HEK293 (cell line): Measurements from ENCODE around the gene FBXL13.
"Not testable (repeated sequence)": the region's sequence is repeated elsewhere in the genome, so short reads cannot be mapped to it uniquely, and the experiment has no call there.

Source experiments
- CTCF ChIA-PET: fragments of 350-600 bp; formaldehyde crosslinking; extraction: SDS; loops from one replicate; lab custom pipeline; 2021; ENCODE audit warnings: antibody characterized with exemption; lab: Yijun Ruan, JAX
- POLR2A ChIA-PET: fragments of 300-600 bp; formaldehyde crosslinking; extraction: SDS; loops from one replicate; lab custom pipeline; 2020; ENCODE audit warnings: antibody characterized with exemption, inconsistent platforms; lab: Yijun Ruan, JAX
- H3K27ac ChIP-seq: fragments of 200-500 bp; sonication (Bioruptor generic); 2 replicates; pipeline ENCODE4 v1.5.1; 2014; ENCODE audit warnings: low read depth, low read length, control low read depth, inconsistent platforms; ENCODE audit errors: extremely low read depth
- H3K36me3 ChIP-seq, 2 experiments: fragments of 200-500 bp in 1 of 2; sonication (Bioruptor generic) in 1 of 2; 1 replicate in 1 of 2; 2 replicates in 1 of 2; pipeline ENCODE4 v1.5.1; 2014 to 2017; ENCODE audit warnings: inconsistent platforms in 2 of 2, low read length in 2 of 2; ENCODE audit not compliant: control insufficient read depth in 2 of 2, insufficient read depth in 1 of 2
- H3K4me1 ChIP-seq: fragments of 200-500 bp; sonication (Bioruptor generic); 2 replicates; pipeline ENCODE4 v1.5.1; 2014; ENCODE audit warnings: mild to moderate bottlenecking, low read length, inconsistent platforms; ENCODE audit not compliant: control insufficient read depth, insufficient read depth
- H3K4me3 ChIP-seq: 2 replicates; pipeline ENCODE4 v1.5.1; 2011; ENCODE audit warnings: low read depth, mild to moderate bottlenecking, control low read depth, low read length, moderate library complexity
- H3K9me3 ChIP-seq: fragments of 200-500 bp; sonication (Bioruptor generic); 2 replicates; pipeline ENCODE4 v1.5.1; 2014; ENCODE audit warnings: low read depth, low read length, inconsistent platforms; ENCODE audit not compliant: control insufficient read depth, insufficient read depth
- GFI1B ChIP-seq: fragments of 450-650 bp; formaldehyde crosslinking; IDR thresholded peaks from 2 replicates; pipeline ENCODE4 v1.5.1; 2016; ENCODE audit warnings: missing biosample characterization, missing genetic modification characterization
- SCRT2 ChIP-seq: fragments of 450-650 bp; formaldehyde crosslinking; IDR thresholded peaks from 2 replicates; pipeline ENCODE4 v1.5.1; 2016; ENCODE audit warnings: missing biosample characterization, missing genetic modification characterization
- ZNF112 ChIP-seq: fragments of 450-650 bp; formaldehyde crosslinking; IDR thresholded peaks from 2 replicates; pipeline ENCODE4 v1.5.0; 2017; ENCODE audit warnings: missing biosample characterization, missing genetic modification characterization
- ZNF146 ChIP-seq: fragments of 450-650 bp; formaldehyde crosslinking; IDR thresholded peaks from 2 replicates; pipeline ENCODE4 v1.5.1; 2016; ENCODE audit warnings: missing biosample characterization, missing genetic modification characterization
- ZNF292 ChIP-seq: fragments of 450-650 bp; formaldehyde crosslinking; IDR thresholded peaks from 2 replicates; pipeline ENCODE4 v1.5.1; 2016; ENCODE audit warnings: low read depth, missing biosample characterization, missing genetic modification characterization, borderline replicate concordance
- ZNF391 ChIP-seq: fragments of 450-650 bp; formaldehyde crosslinking; IDR thresholded peaks from 2 replicates; pipeline ENCODE4 v1.5.1; 2016; ENCODE audit warnings: low read depth, missing biosample characterization, missing genetic modification characterization, borderline replicate concordance
- ZNF416 ChIP-seq: fragments of 450-650 bp; formaldehyde crosslinking; IDR thresholded peaks from 2 replicates; pipeline ENCODE4 v1.5.1; 2016; ENCODE audit warnings: missing biosample characterization, missing genetic modification characterization
- ZNF433 ChIP-seq: fragments of 450-650 bp; formaldehyde crosslinking; IDR thresholded peaks from 2 replicates; pipeline ENCODE4 v1.5.1; 2016; ENCODE audit warnings: missing biosample characterization, missing genetic modification characterization, low read depth
- ZNF529 ChIP-seq: fragments of 450-650 bp; formaldehyde crosslinking; IDR thresholded peaks from 2 replicates; pipeline ENCODE4 v1.5.1; 2017; ENCODE audit warnings: missing genetic modification characterization, missing biosample characterization; ENCODE audit not compliant: insufficient replicate concordance
- ZNF560 ChIP-seq: fragments of 450-650 bp; formaldehyde crosslinking; IDR thresholded peaks from 2 replicates; pipeline ENCODE4 v1.5.1; 2017; ENCODE audit warnings: missing biosample characterization, missing genetic modification characterization, borderline replicate concordance
- ZNF626 ChIP-seq: fragments of 450-650 bp; sonication (Bioruptor Pico); formaldehyde crosslinking; IDR thresholded peaks from 2 replicates; pipeline ENCODE4 v1.5.1; 2018; ENCODE audit warnings: missing biosample characterization, missing genetic modification characterization, inconsistent platforms
- ZNF654 ChIP-seq: fragments of 450-650 bp; formaldehyde crosslinking; IDR thresholded peaks from 2 replicates; pipeline ENCODE4 v1.5.1; 2016; ENCODE audit warnings: low read depth, missing biosample characterization, missing genetic modification characterization
- ZNF658 ChIP-seq: fragments of 450-650 bp; formaldehyde crosslinking; IDR thresholded peaks from 2 replicates; pipeline ENCODE4; 2016; ENCODE audit warnings: missing biosample characterization, missing genetic modification characterization
- ZSCAN16 ChIP-seq: fragments of 450-650 bp; formaldehyde crosslinking; IDR thresholded peaks from 2 replicates; pipeline ENCODE4 v1.5.1; 2016; ENCODE audit warnings: missing biosample characterization, missing genetic modification characterization
- TF ChIP-seq, protein P1 (sequence below): fragments of 450-650 bp; formaldehyde crosslinking; IDR thresholded peaks from 2 replicates; pipeline ENCODE4 v1.5.1; 2016; ENCODE audit warnings: missing biosample characterization, missing genetic modification characterization
- TF ChIP-seq, protein P2 (sequence below): fragments of 450-650 bp; formaldehyde crosslinking; IDR thresholded peaks from 2 replicates; pipeline ENCODE4 v1.5.1; 2016; ENCODE audit warnings: missing biosample characterization, missing genetic modification characterization

The FBXL13 gene

DNA sequence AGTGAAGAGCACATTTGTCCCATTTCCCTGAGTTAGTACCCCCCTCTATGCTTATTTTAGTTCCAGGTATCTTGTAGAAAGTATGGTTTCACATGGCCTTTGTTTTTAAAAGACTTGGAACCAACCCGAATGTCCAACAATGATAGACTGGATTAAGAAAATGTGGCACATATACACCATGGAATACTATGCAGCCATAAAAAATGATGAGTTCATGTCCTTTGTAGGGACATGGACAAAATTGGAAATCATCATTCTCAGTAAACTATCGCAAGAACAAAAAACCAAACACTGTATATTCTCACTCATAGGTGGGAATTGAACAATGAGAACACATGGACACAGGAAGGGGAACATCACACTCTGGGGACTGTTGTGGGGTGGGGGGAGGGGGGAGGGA, 21.0 kb upstream of the FBXL13 start:
- H3K9me3 ChIP-seq, H3K27ac ChIP-seq, H3K4me3 ChIP-seq, H3K4me1 ChIP-seq, POLR2A ChIA-PET: not testable (repeated sequence)
- peaks cover 4 to 28% of the 10 kb centered on the region in 2 experiments for H3K36me3 ChIP-seq
- CTCF ChIA-PET = interaction anchor here (1.3 kb wide), 1 partner anchor 201 kb away, joined by 3 read pairs; no protein-coding TSS in a partner anchor
- TF ChIP-seq, protein P1, sequence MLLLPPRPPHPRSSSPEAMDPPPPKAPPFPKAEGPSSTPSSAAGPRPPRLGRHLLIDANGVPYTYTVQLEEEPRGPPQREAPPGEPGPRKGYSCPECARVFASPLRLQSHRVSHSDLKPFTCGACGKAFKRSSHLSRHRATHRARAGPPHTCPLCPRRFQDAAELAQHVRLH (tag by site-specific recombination) = peak; percentile 66; the same call in 1 of the 2 replicates
- TF ChIP-seq ZNF146 (tag by site-specific recombination) = peak; percentile 94
- TF ChIP-seq, all 188 proteins: peak for 2; not testable (repeated sequence) for 186

DNA sequence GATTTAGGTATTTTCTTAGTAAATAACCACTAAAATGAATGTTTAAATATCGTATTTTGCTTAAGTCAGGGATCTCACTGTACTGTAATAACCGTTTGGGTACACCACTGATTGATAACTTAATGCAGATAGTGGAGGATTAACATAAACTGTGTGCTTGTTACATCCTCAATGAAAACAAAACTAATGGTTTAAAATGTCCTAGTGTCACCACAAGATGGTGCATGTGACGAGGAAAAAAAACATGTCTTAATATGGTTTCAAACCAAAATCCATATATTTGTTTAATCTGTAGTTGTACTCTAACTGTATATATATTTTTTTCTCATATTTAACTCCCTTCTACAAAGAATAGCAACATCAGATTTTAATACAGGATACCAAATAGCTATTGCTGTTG, 19.5 kb upstream of the FBXL13 start:
- POLR2A ChIA-PET = no interaction called here
- TF ChIP-seq ZNF391 (tag by site-specific recombination) (no peak), ZNF658 (tag by site-specific recombination) (no peak), ZNF292 (tag by site-specific recombination) (no peak), GFI1B (tag by site-specific recombination) (no peak), ZNF560 (tag by site-specific recombination) (no peak), ZNF416 (no peak), ZNF433 (tag by site-specific recombination) (no peak), ZSCAN16 (tag by site-specific recombination) (no peak), SCRT2 (tag by site-specific recombination) (no peak), ZNF112 (tag by site-specific recombination) (no peak)
- TF ChIP-seq, protein P2, sequence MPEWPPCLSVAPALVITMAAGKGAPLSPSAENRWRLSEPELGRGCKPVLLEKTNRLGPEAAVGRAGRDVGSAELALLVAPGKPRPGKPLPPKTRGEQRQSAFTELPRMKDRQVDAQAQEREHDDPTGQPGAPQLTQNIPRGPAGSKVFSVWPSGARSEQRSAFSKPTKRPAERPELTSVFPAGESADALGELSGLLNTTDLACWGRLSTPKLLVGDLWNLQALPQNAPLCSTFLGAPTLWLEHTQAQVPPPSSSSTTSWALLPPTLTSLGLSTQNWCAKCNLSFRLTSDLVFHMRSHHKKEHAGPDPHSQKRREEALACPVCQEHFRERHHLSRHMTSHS (tag by site-specific recombination) = no peak
- H3K4me1 ChIP-seq = no peaks in the 10 kb centered on the region
- peaks cover 4 to 31% of the 10 kb centered on the region in 2 experiments for H3K36me3 ChIP-seq
- CTCF ChIA-PET = no interaction called here
- no peak overlapping the region for H3K4me3 ChIP-seq
- H3K27ac ChIP-seq = no peak overlapping the region
- no peaks in the 10 kb centered on the region for H3K9me3 ChIP-seq

DNA sequence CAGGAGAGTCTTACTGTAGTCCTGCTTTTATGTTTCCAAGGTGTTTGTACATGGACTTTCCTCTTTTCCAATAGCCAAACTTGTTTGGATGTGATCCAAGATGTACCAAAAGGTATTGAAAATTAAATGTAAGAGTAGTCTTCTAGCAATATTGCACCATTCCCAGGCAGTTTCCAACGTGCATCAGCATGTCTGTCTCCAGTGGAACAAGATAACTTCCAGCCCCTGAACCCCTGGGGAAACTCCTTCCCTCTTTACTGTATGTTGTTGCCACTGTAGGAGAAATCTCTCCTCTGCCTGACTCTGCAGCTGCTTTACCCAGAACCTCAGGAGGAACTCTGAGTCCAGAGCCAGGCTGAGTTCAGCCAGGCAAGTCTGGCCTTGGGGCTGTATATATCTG, 18.8 kb upstream of the FBXL13 start:
- TF ChIP-seq ZNF654 (no peak), GFI1B (tag by site-specific recombination) (no peak), ZNF416 (no peak), ZNF529 (no peak), ZNF626 (no peak)
- ChIA-PET CTCF (interaction anchor here (0.5 kb wide), 1 partner anchor 52 kb away, joined by 3 read pairs; no protein-coding TSS in a partner anchor), POLR2A (interaction anchor here (1.2 kb wide), 1 partner anchor 19 kb away, joined by 3 read pairs; the partner anchor contains the start of genes ARMC10 and FBXL13)

DNA sequence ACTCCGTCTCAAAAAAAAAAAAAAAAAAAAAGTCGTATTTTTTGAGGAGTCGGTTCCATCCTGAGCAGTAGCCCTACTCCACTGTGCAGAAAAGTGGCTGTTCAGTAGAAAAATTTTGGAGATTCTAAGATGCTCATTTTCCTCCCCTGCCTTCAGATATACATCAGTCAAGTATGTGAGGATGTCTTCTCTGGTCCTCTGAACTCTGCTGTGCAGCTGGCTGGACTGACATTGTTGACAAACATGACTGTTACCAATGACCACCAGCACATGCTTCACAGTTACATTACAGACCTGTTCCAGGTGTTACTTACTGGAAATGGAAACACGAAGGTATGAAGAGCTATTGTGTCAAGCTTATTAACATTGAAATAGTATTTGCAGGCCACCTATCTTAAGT, 17.7 kb upstream of the FBXL13 start:
- H3K36me3 ChIP-seq = peaks cover 10 to 38% of the 10 kb centered on the region in 2 experiments
- not testable (repeated sequence) for H3K4me3 ChIP-seq, H3K27ac ChIP-seq, H3K9me3 ChIP-seq, H3K4me1 ChIP-seq
- POLR2A ChIA-PET = interaction anchor here (1.2 kb wide), 1 partner anchor 17 kb away, joined by 3 read pairs; the partner anchor contains the start of genes ARMC10 and FBXL13
- CTCF ChIA-PET = interaction anchor here (0.8 kb wide), 2 partner anchors 9 to 17 kb away, joined by 4 read pairs; no protein-coding TSS in a partner anchor

More for the DNA sequence above, 18.8 kb upstream of the FBXL13 start:
- Histone ChIP-seq H3K4me1 (no peaks in the 10 kb centered on the region), H3K36me3 (peaks cover 4 to 35% of the 10 kb centered on the region in 2 experiments), H3K4me3 (no peak overlapping the region), H3K27ac (no peak overlapping the region), H3K9me3 (no peaks in the 10 kb centered on the region)
